HCT116 (cell line): ENCODE results near the gene PSKH1. TPM values are rescaled to one million over a fixed set of nuclear protein-coding genes. Genes with fewer than 3 reads are reported as not detected.

Experiments used
- ATAC-seq: fragments of 200-7000 bp; cut with Tn5 transposase; 2 replicates; pipeline ENCODE4 v1.9.1; 2020; ENCODE audit warnings: mild to moderate bottlenecking, moderate library complexity
- BruUV-seq: library from RNA; stranded (reverse); fragments of 400-500 nt; replicated peaks from 2 replicates; lab custom pipeline; 2021; lab: Mats Ljungman, UMichigan
- CTCF ChIA-PET: fragments of 300-600 bp; sonication (Branson Sonifier 250); formaldehyde crosslinking; loops from one replicate; lab custom pipeline; 2021; ENCODE audit warnings: antibody characterized with exemption; lab: Charles Lee
- POLR2A ChIA-PET: fragments of 300-600, 350-600 bp; sonication (Branson Sonifier 250); formaldehyde crosslinking; loops from one replicate; lab custom pipeline; 2021; ENCODE audit warnings: antibody characterized with exemption; lab: Charles Lee
- RAD21 ChIA-PET, 2 experiments: fragments of 300-600 bp; sonication (Branson Sonifier 250); formaldehyde crosslinking; loops; one replicate each; lab custom pipeline; 2023; ENCODE audit warnings: low total read pairs in 2 of 2; ENCODE audit not compliant: uncharacterized antibody in 2 of 2, unreplicated experiment in 2 of 2, low non-redundant PET in 1 of 2; lab: Charles Lee
- DNase-seq: peaks from one replicate; pipeline ENCODE4 v3.0.0-alpha.2; 2010; ENCODE audit warnings: low read depth, low spot score
- H2AFZ ChIP-seq: fragments of 200-600 bp; shearing (Covaris generic), sonication (generic); 2 replicates; pipeline ENCODE4 v1.6.1; 2017; ENCODE audit warnings: low read depth, mixed run types, mixed read lengths, antibody characterized with exemption, low read length; ENCODE audit not compliant: poor library complexity, severe bottlenecking
- H3K27ac ChIP-seq: 2 replicates; pipeline ENCODE4 v1.5.1; 2012; ENCODE audit warnings: low read depth, low read length
- H3K27me3 ChIP-seq: fragments of 200-600 bp; sonication (generic); 2 replicates; pipeline ENCODE4 v1.6.1; 2016; ENCODE audit warnings: mixed run types, low read length, mixed read lengths; ENCODE audit not compliant: insufficient read depth
- H3K36me3 ChIP-seq, 2 experiments: fragments of 200-500 bp in 1 of 2; fragments of 200-600 bp in 1 of 2; sonication (Bioruptor generic) in 1 of 2; sonication (generic) in 1 of 2; 2 replicates each; pipeline versions ENCODE4 v1.5.1 to v1.6.1; 2014 to 2016; ENCODE audit warnings: low read length in 2 of 2, inconsistent platforms in 1 of 2, mixed read lengths in 1 of 2, mixed run types in 1 of 2; ENCODE audit not compliant: insufficient read depth in 2 of 2, control insufficient read depth in 1 of 2
- H3K4me1 ChIP-seq, 2 experiments: fragments of 200-600 bp in 1 of 2; sonication (generic) in 1 of 2; 2 replicates each; pipeline versions ENCODE4 v1.5.1 to v1.6.1; 2012 to 2017; ENCODE audit warnings: low read length in 2 of 2, inconsistent platforms in 1 of 2, mild to moderate bottlenecking in 1 of 2, mixed read lengths in 1 of 2, mixed run types in 1 of 2, moderate library complexity in 1 of 2; ENCODE audit not compliant: insufficient read depth in 2 of 2, control insufficient read depth in 1 of 2
- H3K4me2 ChIP-seq: fragments of 200-600 bp; sonication (generic); 2 replicates; pipeline ENCODE4 v1.6.1; 2017; ENCODE audit warnings: mixed run types, low read length, mixed read lengths
- H3K4me3 ChIP-seq, 2 experiments: fragments of 200-600 bp in 1 of 2; sonication (generic) in 1 of 2; replicated peaks in 1 of 2; 2 replicates each; pipeline ENCODE4 v1.5.1; 2011 to 2016; ENCODE audit warnings: low read length in 2 of 2, control low read depth in 1 of 2, low read depth in 1 of 2, mild to moderate bottlenecking in 1 of 2, mixed read lengths in 1 of 2, mixed run types in 1 of 2
- H3K79me2 ChIP-seq: fragments of 200-600 bp; sonication (generic); 2 replicates; pipeline ENCODE4 v1.6.1; 2017; ENCODE audit warnings: mild to moderate bottlenecking, mixed run types, low read length, moderate library complexity, mixed read lengths; ENCODE audit not compliant: insufficient read depth
- H3K9ac ChIP-seq: fragments of 200-600 bp; sonication (generic); 2 replicates; pipeline ENCODE4 v1.6.1; 2016; ENCODE audit warnings: low read length, mixed read lengths
- H3K9me2 ChIP-seq: fragments of 200-600 bp; sonication (generic), shearing (Covaris generic); 2 replicates; pipeline ENCODE4 v1.6.1; 2017; ENCODE audit warnings: mixed run types, mild to moderate bottlenecking, moderate library complexity; ENCODE audit not compliant: insufficient read depth
- H3K9me3 ChIP-seq, 2 experiments: fragments of 200-500 bp in 1 of 2; fragments of 200-600 bp in 1 of 2; sonication (Bioruptor generic) in 1 of 2; sonication (generic) in 1 of 2; 2 replicates each; pipeline ENCODE4 v1.6.1; 2014 to 2017; ENCODE audit warnings: low read length in 2 of 2, mixed read lengths in 2 of 2, inconsistent platforms in 1 of 2, low read depth in 1 of 2, mild to moderate bottlenecking in 1 of 2, mixed run types in 1 of 2, moderate library complexity in 1 of 2; ENCODE audit not compliant: control insufficient read depth in 1 of 2, insufficient read depth in 1 of 2
- H4K20me1 ChIP-seq: fragments of 200-600 bp; sonication (generic), shearing (Covaris generic); 2 replicates; pipeline ENCODE4 v1.6.1; 2017; ENCODE audit warnings: mixed run types, mild to moderate bottlenecking, moderate library complexity; ENCODE audit not compliant: insufficient read depth
- CEBPB ChIP-seq: IDR thresholded peaks from 2 replicates; pipeline ENCODE4 v1.6.1; 2012; ENCODE audit warnings: low read depth
- EZH2phosphoT487 ChIP-seq: fragments of 200-600 bp; IDR thresholded peaks from 2 replicates; pipeline ENCODE4 v1.6.1; 2018; ENCODE audit warnings: antibody characterized with exemption, borderline replicate concordance
- FOSL1 ChIP-seq: IDR thresholded peaks from 2 replicates; pipeline ENCODE4 v1.6.1; 2012; ENCODE audit warnings: low read depth
- JUND ChIP-seq: IDR thresholded peaks from 2 replicates; pipeline ENCODE4 v1.6.1; 2012
- POLR2AphosphoS5 ChIP-seq: IDR thresholded peaks from 2 replicates; pipeline ENCODE4 v1.6.1; 2011; ENCODE audit warnings: mild to moderate bottlenecking, low read depth, low read length, moderate library complexity
- RAD21 ChIP-seq: IDR thresholded peaks from 2 replicates; pipeline ENCODE4 v1.6.1; 2012; ENCODE audit warnings: low read depth, mild to moderate bottlenecking
- SRF ChIP-seq: IDR thresholded peaks from 2 replicates; pipeline ENCODE4 v1.6.1; 2012; ENCODE audit warnings: low read depth
- YY1 ChIP-seq: IDR thresholded peaks from 2 replicates; pipeline ENCODE4 v1.6.1; 2011; ENCODE audit warnings: low read length, low read depth, moderate library complexity, mild to moderate bottlenecking; ENCODE audit not compliant: insufficient replicate concordance; ENCODE audit errors: extremely low read depth
- intact Hi-C: fragments of 100-400 bp; cut with micrococcal nuclease; formaldehyde crosslinking; loops from 2 replicates; pipeline ENCODE4 v1.10.0; 2022
- total RNA-seq: library from RNA; stranded (reverse); gene quantifications from one replicate; pipeline ENCODE4 v1.2.1, GENCODE V29; 2021; ENCODE audit not compliant: unreplicated experiment
- TF ChIP-seq, protein P1 (sequence below), 3 experiments: fragments of 200-600 bp in 1 of 3; sonication (generic) in 1 of 3; IDR thresholded peaks in 2 of 3; conservative IDR thresholded peaks in 1 of 3; 2 replicates each; pipeline ENCODE4 v1.5.1; 2012 to 2017; ENCODE audit warnings: low read depth in 2 of 3, low read length in 2 of 3, antibody characterized with exemption in 1 of 3, borderline replicate concordance in 1 of 3, control low read depth in 1 of 3, mild to moderate bottlenecking in 1 of 3, mixed read lengths in 1 of 3, mixed run types in 1 of 3, moderate library complexity in 1 of 3; ENCODE audit not compliant: insufficient read depth in 1 of 3
- TF ChIP-seq, protein P2 (sequence below): IDR thresholded peaks from 2 replicates; pipeline ENCODE4 v1.6.1; 2011; ENCODE audit warnings: mild to moderate bottlenecking, low read length, moderate library complexity; ENCODE audit not compliant: insufficient replicate concordance; ENCODE audit errors: extremely low read depth

PSKH1 gene
- total RNA-seq, 1 experiment from 2014 or later = 16.2 TPM

DNA sequence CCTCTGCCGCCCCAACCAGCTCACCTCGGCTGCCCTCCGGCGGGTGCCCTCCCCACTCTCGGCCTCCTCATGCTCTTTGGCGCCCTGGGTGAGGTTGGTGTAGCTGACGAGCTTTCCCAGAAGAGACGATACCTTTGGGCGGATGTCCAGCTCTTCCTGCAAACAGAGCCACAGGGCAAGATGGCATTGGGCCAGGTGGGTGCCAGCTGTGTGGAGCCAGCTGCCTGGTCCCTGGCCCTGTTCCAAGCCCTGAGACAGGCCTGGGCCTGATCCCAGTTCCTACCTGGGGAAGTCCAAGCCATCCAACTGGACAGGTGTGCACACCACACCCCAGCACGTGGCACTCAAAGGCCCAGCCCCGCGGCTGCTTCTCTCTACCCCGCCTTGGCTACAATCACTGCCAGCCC lies 68.5 kb downstream of the PSKH1 start:
- DNase-seq = no peak
- Histone ChIP-seq H3K27ac (no peak overlapping the region; the same call in 1 of the 2 replicates), H2AFZ (no peak overlapping the region), H3K9ac (no peak overlapping the region), H4K20me1 (no peaks in the 10 kb centered on the region), H3K9me2 (no peaks in the 10 kb centered on the region), H3K9me3 (no peaks in the 10 kb centered on the region), H3K4me3 (no peak overlapping the region), H3K36me3 (peaks cover 8 to 10% of the 10 kb centered on the region in 2 experiments; a peak in 2 of 4 replicates), H3K4me2 (no peak overlapping the region), H3K4me1 (peaks cover 9 to 10% of the 10 kb centered on the region in 2 experiments), H3K27me3 (no peaks in the 10 kb centered on the region), H3K79me2 (peaks cover 15% of the 10 kb centered on the region; the same call in 1 of the 2 replicates)
- intact Hi-C loops = no loop called here
- POLR2A ChIA-PET = no interaction called here
- CTCF ChIA-PET = no interaction called here
- TF ChIP-seq YY1 (no peak), CEBPB (no peak), SRF (no peak), POLR2AphosphoS5 (no peak), EZH2phosphoT487 (no peak), RAD21 (no peak), JUND (no peak), FOSL1 (no peak)
- TF ChIP-seq, protein P1, sequence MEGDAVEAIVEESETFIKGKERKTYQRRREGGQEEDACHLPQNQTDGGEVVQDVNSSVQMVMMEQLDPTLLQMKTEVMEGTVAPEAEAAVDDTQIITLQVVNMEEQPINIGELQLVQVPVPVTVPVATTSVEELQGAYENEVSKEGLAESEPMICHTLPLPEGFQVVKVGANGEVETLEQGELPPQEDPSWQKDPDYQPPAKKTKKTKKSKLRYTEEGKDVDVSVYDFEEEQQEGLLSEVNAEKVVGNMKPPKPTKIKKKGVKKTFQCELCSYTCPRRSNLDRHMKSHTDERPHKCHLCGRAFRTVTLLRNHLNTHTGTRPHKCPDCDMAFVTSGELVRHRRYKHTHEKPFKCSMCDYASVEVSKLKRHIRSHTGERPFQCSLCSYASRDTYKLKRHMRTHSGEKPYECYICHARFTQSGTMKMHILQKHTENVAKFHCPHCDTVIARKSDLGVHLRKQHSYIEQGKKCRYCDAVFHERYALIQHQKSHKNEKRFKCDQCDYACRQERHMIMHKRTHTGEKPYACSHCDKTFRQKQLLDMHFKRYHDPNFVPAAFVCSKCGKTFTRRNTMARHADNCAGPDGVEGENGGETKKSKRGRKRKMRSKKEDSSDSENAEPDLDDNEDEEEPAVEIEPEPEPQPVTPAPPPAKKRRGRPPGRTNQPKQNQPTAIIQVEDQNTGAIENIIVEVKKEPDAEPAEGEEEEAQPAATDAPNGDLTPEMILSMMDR (IDR thresholded peaks at IDR 0.05 in 2 of 3, conservative IDR thresholded peaks at IDR 0.05 in 1 of 3; ENCODE audit: borderline replicate concordance in 1 of 3, insufficient read depth in 1 of 3, low read depth in 2 of 3, low read length in 2 of 3) = no peak
- TF ChIP-seq, protein P2, sequence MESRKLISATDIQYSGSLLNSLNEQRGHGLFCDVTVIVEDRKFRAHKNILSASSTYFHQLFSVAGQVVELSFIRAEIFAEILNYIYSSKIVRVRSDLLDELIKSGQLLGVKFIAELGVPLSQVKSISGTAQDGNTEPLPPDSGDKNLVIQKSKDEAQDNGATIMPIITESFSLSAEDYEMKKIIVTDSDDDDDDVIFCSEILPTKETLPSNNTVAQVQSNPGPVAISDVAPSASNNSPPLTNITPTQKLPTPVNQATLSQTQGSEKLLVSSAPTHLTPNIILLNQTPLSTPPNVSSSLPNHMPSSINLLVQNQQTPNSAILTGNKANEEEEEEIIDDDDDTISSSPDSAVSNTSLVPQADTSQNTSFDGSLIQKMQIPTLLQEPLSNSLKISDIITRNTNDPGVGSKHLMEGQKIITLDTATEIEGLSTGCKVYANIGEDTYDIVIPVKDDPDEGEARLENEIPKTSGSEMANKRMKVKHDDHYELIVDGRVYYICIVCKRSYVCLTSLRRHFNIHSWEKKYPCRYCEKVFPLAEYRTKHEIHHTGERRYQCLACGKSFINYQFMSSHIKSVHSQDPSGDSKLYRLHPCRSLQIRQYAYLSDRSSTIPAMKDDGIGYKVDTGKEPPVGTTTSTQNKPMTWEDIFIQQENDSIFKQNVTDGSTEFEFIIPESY = no peak
- TF ChIP-seq, all 23 proteins: peak for 0
- no peak for ATAC-seq
- BruUV-seq = no TSS peak
- RAD21 ChIA-PET = no interaction called here
